Activated effector memory CD4-positive, alpha-beta T cell treated with anti-CD3 and anti-CD28 coated beads, Interleukin-2, amount 50 U/mL, for 16 hours (primary cell): ENCODE data around the gene ARHGAP24.
"Not testable (repeated sequence)": the region's sequence is repeated elsewhere in the genome, so short reads cannot be mapped to it uniquely, and the experiment has no call there.

ENCODE experiments used
- DNase-seq: peaks from one replicate; pipeline ENCODE4 v3.0.0-alpha.2; 2020

The ARHGAP24 gene

GRCh38 chr4:85486425-85487086, 11.6 kb downstream of the ARHGAP24 start:
- no peak for DNase-seq

- DNase-seq: no peak
Measured at GRCh38 chr4:85488416-85488815, 13.5 kb downstream of the ARHGAP24 start.

GRCh38 chr4:85489273-85489981, 14.5 kb downstream of the ARHGAP24 start:
- DNase-seq: no peak

GRCh38 chr4:85491527-85491926, 16.6 kb downstream of the ARHGAP24 start:
- no peak for DNase-seq

- no peak for DNase-seq
Measured at GRCh38 chr4:85492336-85492735, 17.4 kb downstream of the ARHGAP24 start.

GRCh38 chr4:85495621-85496020, 20.7 kb downstream of the ARHGAP24 start:
- DNase-seq: no peak

- no peak for DNase-seq
Measured at GRCh38 chr4:85496126-85496849, 21.3 kb downstream of the ARHGAP24 start.

GRCh38 chr4:85496933-85497332, 22.0 kb downstream of the ARHGAP24 start:
- DNase-seq: no peak

- DNase-seq: no peak
Measured at GRCh38 chr4:85498068-85498733, 23.3 kb downstream of the ARHGAP24 start.

- DNase-seq: no peak
Measured at GRCh38 chr4:85499573-85499972, 24.6 kb downstream of the ARHGAP24 start.

GRCh38 chr4:85500110-85500867, 25.3 kb downstream of the ARHGAP24 start:
- DNase-seq: no peak

- DNase-seq: not testable (repeated sequence)
Measured at GRCh38 chr4:85501145-85501544, 26.2 kb downstream of the ARHGAP24 start.

GRCh38 chr4:85508654-85509053, 33.7 kb downstream of the ARHGAP24 start:
- no peak for DNase-seq

- no peak for DNase-seq
Measured at GRCh38 chr4:85509882-85510631, 35.1 kb downstream of the ARHGAP24 start.

GRCh38 chr4:85510632-85510984, 35.7 kb downstream of the ARHGAP24 start:
- DNase-seq: no peak

- DNase-seq: no peak
Measured at GRCh38 chr4:85512446-85513205, 37.7 kb downstream of the ARHGAP24 start.

GRCh38 chr4:85514117-85514516, 39.2 kb downstream of the ARHGAP24 start:
- DNase-seq: no peak

GRCh38 chr4:85514783-85515182, 39.8 kb downstream of the ARHGAP24 start:
- no peak for DNase-seq

- no peak for DNase-seq
Measured at GRCh38 chr4:85515701-85516100, 40.8 kb downstream of the ARHGAP24 start.

- DNase-seq: not testable (repeated sequence)
Measured at GRCh38 chr4:85518526-85518925, 43.6 kb downstream of the ARHGAP24 start.
